ENCODE results near the gene IFNGR2.

- TF ChIP-seq CTCF (IDR thresholded peaks at IDR 0.05) (no peak), EZH2 (IDR thresholded peaks at IDR 0.05; ENCODE audit: borderline replicate concordance, insufficient read depth, low read depth, low read length, poor library complexity, severe bottlenecking) (no peak)
Observed at GRCh38 chr21:33397717-33398116, 5.5 kb upstream of the IFNGR2 start.

Measured in B cell (primary cell).